Sciatic nerve (tissue), 2 donors: ENCODE data around the gene NUCKS1. TPM values are rescaled to one million over a fixed set of nuclear protein-coding genes. Genes with fewer than 3 reads are reported as not detected.

ENCODE experiments used
- ATAC-seq: fragments of 200-7000 bp; cut with Tn5 transposase; one replicate; pipeline ENCODE4 v1.9.1; 2020; ENCODE audit warnings: mild to moderate bottlenecking, moderate library complexity
- DNase-seq: peaks from one replicate; pipeline ENCODE4 v3.0.0-alpha.2; 2020; ENCODE audit warnings: low spot score
- intact Hi-C: fragments of 100-400 bp; cut with DNase I; formaldehyde crosslinking; loops from one replicate; pipeline ENCODE4 v1.14.2; 2022
- total RNA-seq: library from RNA; stranded (reverse); fragmentation: NEBNext Ultra II Directional; extraction: Animal tissue kit (Norgen Biotek cat#: 25700); gene quantifications from one replicate; pipeline ENCODE4 v1.2.1, GENCODE V29; 2021
- donor health status: DM: no; HTN: no; CAD: no.
- donor health status: DM: no; HTN: no; CAD: no.

Gene NUCKS1, protein sequence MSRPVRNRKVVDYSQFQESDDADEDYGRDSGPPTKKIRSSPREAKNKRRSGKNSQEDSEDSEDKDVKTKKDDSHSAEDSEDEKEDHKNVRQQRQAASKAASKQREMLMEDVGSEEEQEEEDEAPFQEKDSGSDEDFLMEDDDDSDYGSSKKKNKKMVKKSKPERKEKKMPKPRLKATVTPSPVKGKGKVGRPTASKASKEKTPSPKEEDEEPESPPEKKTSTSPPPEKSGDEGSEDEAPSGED
- 193 TPM for total RNA-seq

DNA sequence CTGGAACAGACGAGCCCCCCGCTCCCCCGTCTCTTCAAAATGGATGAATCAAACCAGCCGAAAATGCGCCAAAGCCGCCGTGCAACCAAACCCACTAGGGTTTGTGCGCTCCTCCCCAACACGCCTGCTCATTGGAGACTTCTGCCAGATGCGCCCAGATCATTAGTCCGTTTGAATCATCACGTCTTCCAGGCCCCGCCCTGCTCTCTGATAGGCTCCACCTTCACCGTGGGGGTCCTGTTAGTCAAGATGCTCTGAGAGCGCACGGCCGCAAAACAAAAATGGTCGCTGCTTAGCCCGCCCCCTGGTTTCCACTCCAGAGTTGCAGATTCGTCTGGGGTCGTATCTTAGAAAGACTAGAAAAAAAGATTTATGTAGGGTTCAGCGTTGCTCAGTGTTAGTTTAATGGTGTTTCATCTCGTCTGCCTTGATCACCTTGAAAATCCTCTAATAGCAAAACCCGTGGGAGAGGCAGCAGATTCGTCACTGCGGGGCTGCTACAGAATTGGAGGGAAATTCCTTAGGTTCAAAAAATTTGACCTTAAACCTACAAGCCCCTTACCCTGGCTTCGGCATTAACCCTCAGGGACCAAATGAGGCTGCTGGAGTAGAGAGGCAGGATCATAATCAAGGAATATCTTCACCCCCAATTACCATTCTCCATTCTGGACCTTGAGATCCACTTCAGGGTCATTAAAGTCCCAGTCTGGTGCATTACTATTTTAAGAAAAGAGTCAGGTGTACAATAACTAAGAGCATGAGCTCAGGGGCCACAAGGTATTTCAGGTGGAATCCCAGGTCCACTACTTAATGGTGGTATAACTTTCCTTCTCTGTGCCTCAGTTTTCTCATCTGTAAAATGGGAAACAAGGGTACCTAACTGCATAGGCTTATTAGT, at the start of gene NUCKS1:
Gene NUCKS1 (minus strand): TSS at position 45 of the 898 bp plus-strand sequence. CDS start 209 bp downstream, outside the sequence.
- ATAC-seq, result peak; percentile 96
- peak; percentile 98 for DNase-seq
- intact Hi-C loops, result no loop called here

DNA sequence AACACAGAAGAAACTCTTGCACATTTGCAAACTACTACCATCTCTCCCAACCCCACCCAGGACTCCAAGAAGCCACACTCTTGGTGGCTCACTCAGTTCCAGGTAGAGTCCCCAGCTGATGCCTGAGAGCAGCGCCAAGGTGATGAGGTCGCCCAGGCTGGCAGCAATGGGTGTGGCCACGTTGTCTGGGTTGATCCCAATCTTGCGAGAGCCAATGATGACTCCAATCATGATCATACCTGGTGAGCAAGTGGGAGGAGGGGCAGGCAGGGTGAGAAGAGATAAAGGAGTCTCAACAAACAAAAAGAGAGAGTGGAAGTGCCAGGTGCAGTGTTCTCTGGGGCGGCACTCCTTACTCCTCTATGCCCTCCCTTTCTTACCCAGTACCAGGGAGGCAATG, 48.6 kb upstream of the NUCKS1 start:
- ATAC-seq, result no peak
- DNase-seq, result no peak
- intact Hi-C loops, result loop anchor here (10.0 kb wide), 1 partner anchor 306 kb away; no protein-coding TSS in a partner anchor

DNA sequence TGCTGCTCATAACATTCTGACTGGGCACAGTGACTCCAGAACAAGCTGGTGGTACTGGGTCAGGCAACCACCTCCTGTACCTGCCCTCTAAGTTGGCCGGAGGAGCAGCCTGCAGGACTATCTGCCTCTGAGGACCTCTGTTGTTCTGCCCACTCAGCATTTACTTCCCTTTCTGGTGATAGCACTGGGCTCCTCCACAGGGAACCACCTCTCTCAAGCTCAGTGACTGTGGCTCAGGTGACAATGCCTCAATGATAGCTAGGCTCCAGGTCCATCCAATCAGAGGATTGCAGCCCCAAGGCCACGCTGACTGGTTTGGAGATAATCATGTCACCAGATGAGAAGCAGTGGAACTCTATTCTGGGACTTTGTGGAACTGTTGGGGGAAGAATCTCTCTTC, 47.2 kb upstream of the NUCKS1 start:
- intact Hi-C loops, result loop anchor here (10.0 kb wide), 1 partner anchor 308 kb away; no protein-coding TSS in a partner anchor
- no peak for DNase-seq
- ATAC-seq, result no peak

DNA sequence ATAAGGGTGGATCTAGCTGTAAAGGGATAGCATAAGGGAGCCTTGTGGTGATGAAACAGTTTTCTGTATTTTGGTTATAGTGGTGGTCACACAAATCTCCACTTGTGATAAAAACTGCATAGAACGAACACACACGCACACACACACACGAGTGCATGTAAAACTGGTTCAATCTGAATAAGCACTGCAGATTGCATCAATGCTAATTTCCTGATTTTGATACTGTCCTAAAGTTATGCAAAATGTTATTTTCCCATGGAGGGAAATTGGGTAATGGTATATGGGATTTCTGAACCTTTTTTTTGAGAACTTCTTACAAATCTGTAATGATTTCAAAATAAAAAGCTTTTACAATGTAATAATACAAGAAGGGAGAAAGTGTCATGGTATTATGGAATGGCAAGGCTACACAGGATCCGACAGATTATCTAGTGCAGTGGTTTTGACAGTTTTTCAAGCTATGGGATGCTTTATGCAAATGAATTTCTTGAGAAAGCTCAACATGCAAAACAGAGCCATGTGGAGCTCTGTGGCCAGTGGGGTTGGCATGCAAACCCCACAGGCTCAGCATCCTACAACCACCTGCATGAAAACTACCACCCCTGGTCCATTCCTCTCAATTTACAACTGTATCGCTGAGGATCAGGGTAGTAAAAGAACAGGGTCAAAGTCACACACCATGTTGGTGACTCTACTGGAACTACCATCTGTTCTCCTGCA, 44.2 kb upstream of the NUCKS1 start:
- intact Hi-C loops, result loop anchor here (5.0 to 10.0 kb wide), 2 partner anchors 183 to 311 kb away; no protein-coding TSS in a partner anchor
- ATAC-seq (no peak), DNase-seq (no peak)

DNA sequence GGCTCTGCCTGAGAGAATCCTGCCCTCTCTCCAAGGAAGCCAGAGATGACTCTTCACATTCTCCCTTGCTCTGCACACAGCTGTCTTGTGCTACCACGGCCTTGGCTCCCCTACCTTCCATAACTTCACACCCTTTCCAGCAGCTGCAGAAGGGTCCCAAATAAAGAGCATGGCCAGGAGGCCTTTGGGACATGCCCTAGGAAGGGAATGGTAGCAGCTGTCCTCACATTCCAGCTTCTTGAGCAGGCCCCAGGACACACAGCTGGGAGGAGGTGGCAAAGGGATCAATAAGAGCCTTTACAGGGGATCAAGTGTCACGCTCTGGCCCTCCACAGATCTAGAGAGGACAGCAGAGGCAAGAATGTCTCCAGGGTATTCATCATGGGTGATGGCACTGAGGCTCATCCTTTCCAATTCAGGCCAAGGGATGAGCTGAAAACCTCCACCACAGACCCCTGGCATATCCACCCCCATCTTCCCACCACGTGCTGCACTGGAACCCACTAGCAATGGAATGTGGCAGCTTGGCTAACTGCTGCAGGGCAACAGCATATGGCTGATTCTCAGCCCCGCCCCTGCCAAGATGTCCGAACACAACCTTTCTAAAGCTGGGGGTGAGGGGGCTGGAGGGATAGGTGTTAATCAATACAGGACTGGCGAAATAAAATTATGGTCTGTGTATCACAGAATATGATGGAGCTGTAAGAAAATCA, 43.1 kb upstream of the NUCKS1 start:
- DNase-seq (no peak), ATAC-seq (no peak)
- intact Hi-C loops, result loop anchor here (5.0 to 10.0 kb wide), 2 partner anchors 184 to 312 kb away; no protein-coding TSS in a partner anchor

DNA sequence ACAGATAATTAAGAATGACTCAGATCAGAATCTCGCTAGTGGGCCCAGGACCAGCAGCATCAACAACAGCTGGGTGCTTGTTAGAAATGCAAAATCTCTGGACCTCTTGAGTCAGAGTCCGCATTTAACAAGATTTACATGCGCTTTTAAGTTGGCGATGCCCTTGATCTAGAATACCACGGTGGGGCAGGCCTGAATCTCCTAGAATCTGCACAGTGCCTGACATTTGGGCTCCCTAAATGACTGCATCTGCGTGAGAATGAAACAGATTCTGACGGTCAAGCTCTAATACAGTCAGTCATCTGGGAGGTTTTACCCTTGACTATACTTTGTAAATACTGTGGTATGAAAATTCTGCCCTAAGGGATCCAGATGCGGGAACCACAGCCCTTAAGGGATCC, 42.5 kb upstream of the NUCKS1 start:
- intact Hi-C loops, result loop anchor here (5.0 to 10.0 kb wide), 2 partner anchors 185 to 312 kb away; no protein-coding TSS in a partner anchor
- ATAC-seq, result no peak

DNA sequence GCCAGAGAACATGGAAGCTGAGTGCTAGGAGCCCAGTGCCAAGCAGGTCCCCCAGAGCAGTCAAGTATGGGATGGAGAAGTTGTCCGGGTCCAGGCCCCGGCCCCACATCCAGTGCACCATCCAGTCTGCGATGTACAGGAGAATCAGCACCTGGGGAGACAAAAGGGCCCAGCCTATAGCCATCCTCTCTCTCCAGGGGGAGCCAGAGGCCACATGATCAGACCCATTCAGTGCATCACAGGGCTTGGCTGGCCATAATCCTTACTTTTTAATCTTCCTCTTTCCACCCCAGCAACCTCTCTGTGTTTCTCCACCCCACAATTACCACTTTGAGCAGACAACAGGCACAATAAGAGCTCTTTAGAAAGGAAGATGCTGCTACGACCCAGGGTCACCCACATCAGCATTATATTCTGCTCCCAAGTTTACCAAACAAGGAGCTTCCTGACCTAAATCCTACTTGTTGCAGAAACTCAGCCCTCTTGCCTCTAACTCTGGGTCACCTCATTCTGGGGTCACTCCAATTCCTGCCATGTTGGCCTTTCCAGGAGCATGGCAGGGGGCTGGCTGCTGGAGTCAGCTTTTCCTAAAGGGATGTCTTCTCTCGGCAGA, 41.7 kb upstream of the NUCKS1 start:
- intact Hi-C loops, result loop anchor here (5.0 to 10.0 kb wide), 2 partner anchors 186 to 313 kb away; no protein-coding TSS in a partner anchor

More for the DNA sequence above, 42.5 kb upstream of the NUCKS1 start:
- no peak for DNase-seq

DNA sequence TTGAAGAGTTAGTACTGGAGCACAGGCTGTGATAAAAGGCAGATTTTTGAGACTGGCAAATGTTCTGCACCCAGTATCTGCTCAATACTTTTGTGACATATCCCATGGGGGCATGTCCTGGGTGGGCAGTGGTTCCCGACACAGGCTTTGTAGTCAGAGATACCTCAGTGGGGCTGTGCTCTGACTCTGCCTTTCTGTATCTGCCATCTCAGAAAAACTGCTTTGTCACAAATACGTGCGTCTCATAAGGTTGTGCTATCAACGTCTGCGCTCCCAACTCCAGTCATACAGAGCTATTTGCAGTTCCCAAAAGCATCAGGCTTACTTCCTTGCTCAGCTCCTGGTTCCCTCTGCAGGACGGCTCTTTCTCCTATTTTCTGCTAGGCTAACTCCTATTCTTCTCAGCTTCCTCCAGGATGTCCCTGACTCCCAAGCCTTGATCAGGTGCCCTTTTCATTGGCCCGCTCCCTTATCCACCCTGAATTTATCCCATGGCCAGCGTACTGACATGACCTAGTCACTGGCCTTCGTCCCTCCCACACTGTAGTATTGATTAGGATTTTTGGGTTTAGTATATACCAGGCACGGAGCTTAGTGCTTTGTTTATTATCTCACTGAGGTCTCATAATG, 37.4 kb upstream of the NUCKS1 start:
- intact Hi-C loops, result no loop called here
- no peak for DNase-seq
- no peak for ATAC-seq

More for the DNA sequence above, 41.7 kb upstream of the NUCKS1 start:
- ATAC-seq (peak; percentile 92), DNase-seq (peak; percentile 82)

DNA sequence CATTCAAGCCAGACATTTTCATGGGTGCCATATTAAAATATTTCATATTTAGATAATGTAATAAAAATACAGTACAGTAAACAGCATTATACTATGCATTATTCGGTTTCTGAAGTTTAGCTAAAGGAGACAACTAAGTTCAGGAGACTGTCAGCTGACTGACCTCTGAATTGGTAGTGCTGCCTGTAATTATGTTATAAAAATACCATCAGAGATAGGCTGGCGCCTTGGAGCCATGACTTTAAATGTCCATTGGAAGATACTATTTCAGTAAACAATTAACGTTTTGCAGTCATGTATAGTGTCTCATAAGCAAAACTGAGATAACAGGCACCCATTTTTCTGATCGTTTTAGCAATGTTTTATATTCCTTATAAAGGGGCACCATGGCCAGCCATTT, 36.6 kb upstream of the NUCKS1 start:
- no peak for ATAC-seq
- DNase-seq, result no peak
- intact Hi-C loops, result no loop called here

DNA sequence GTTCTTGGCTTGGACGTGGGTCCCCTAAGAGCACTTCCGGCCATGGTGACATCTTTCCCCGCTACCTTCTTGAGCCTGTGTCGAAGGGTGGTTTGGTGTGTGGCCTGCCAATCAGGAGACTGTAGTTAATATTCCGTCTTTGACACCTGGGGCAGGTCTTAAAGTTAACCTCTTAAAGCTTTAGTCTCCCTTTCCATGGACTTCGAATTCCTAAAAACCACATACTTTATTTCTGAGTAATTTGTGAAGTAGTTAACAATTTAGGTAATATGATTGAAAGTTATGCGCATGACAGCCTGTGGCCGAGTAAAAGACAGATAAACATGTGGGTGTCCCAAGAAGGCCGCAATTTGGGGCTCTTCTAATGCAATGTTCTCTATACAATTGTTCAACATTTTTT, 35.5 kb upstream of the NUCKS1 start:
- ATAC-seq (no peak), DNase-seq (no peak)
- intact Hi-C loops, result no loop called here

DNA sequence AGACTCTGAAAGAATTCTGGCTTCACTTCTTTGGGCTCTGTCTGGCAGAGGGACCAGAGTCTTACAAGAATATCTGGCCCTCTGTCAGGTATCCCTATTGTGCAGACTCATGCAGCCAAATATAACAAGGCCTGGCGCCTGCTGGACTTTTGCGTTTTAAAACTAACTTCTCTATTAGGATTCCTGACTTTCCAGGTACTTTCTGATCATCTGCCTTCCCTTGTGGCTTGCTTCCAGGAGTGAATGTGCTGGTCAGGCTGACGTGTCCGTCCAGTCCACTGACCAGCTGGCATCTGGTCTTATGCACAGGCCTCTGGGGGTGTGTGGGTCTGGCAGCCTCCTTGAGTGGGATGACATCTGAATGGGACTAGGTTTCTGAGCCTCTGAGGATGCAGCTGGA, 33.9 kb upstream of the NUCKS1 start:
- intact Hi-C loops, result no loop called here
- DNase-seq (no peak), ATAC-seq (peak; percentile 77)

DNA sequence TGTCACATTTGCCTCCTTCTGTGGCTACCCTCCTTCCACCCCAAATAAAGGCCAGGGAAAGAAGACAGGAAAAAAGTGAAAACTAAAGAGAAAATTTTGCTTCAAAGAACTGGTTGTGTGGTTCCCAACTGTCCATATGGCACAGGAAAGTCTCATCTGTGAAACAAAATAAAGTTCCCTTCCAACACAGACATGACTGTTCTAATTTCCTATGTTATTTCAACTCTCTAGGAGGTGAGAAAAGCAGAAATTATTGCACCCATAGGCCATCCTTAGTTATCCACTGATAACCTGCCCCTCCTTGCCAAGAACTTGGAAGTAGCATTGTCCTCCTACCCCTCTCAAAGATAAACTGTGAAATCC, 33.4 kb upstream of the NUCKS1 start:
- DNase-seq (no peak), ATAC-seq (peak; percentile 22)
- intact Hi-C loops, result no loop called here

DNA sequence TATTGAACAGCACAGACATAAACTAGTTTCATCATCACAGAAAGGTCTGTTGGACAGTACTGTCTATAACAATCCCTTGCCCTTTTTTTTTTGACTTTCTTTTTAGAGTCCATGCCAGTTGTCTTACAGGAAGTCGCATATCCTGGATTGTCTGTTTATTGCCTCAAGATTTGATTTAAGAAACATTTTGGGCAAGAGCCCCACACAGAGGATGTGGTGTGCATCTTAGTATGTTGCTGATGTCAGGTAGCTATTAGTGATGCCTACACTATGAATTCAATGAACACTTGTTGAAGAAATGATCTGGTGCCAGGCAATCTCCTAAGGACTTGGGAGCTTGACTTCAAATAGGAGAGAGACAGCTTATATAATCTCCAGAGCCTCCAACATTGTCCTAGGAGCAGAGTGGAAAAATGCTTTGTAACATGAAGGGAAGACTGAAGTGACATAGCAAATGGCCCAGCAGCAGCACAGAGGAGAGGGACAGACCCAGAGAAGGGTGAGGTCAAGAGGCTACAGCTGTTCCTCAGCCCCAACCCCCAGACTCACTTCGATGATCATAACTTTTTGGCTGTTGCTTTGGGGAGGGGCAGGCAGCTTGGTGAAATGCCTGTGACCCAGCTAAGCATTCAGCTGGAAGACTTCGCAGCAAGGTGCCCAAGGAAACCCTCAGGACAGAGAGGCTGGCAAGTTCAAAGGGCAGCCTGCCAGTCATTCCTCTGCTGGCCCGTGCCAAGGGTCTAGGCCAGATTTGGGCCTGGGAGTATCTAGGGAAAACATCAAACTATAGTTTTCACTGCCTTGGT, 32.8 kb upstream of the NUCKS1 start:
- ATAC-seq, result no peak
- no peak for DNase-seq

DNA sequence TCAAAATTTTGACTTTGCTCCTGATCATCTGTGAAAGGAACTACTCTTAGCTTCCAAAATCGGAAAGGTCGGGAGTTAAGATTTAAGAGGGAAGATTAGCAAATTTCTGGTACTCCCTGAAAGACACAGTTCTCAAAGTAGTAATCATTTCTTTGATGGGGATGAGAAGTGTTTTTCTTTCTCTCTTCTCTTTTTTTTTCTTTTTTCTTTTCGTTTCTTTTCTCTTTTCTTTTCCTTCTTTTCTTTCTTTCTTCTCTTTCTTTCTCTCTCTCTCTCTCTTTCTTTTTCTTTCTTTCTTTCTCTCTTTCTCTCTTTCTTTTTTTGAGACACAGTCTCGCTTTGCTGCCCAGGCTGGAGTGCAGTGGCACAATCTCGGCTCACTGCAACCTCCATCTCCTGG, 30.4 kb upstream of the NUCKS1 start:
- ATAC-seq (no peak), DNase-seq (no peak)
- intact Hi-C loops, result no loop called here

More for the DNA sequence above, 32.8 kb upstream of the NUCKS1 start:
- intact Hi-C loops, result no loop called here

DNA sequence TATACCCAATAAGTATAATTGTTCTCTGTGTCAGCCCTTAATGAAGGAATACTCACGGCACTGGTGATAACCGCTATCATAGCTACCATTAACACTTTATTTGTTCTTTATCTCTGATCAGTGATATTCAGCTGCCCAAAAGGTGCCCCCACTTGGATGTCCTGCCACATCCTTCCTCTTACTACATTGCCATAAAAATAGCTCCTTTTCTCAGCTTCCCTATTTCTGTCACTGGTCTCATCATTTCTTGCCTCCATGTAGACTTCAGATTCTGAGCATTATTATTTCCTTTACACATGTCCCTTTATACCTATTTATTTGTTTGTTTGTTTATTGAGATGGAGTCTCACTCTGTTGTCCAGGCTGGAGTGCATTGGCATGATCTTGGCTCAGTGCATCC, 28.0 kb upstream of the NUCKS1 start:
- intact Hi-C loops, result no loop called here
- DNase-seq (no peak), ATAC-seq (no peak)

DNA sequence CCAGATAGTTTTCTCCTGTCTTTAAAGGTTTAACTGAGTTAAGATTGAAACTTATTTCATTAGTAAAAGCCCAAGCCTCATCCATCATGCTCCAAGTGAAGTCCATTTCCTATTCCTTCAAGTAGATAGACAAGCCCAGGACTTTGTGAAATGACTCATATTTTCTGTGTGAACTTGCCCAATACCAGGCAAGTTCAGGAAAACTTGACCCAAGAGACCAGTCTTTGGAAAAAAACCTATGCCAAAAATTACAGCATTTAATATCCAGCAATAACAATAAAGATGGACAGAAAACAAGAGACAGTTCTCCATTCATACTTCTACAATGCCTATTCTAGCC, 25.7 kb upstream of the NUCKS1 start:
- ATAC-seq, result peak; percentile 86
- intact Hi-C loops, result no loop called here
- DNase-seq, result no peak

DNA sequence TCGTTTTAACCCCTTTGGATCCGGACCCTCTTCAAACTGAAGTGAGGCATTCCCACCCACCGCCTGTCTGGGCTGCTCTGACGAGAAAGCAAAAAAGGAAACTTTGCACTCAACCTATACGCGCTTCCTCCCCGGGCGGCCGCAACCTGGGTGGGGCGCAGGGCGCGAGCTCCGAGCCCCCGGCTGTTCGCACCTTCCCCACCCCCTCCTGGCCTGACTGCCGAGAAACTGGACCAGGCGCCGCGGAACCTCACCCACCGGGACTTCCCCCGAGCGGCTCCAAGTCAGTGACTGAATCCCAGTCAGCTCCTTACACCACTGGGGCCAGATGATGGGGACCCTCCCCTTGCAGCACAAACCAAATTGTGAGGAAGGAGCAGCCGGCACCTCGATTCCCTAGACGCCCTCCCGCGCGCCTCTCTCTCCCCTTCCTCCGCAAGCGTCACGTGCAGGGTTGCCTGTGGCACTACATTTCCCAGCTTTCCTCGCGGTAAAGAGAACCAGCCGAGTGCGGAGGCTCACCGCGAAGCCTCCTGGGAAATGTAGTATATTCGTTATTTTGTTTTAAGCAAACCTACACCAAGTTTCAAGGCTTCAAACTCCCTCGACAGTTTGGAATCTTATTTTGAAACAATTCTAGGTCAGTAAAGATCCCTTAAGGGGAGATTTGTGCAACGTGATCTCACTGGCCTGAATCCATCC, 25.2 kb upstream of the NUCKS1 start, which contains the start of gene RAB29:
Gene RAB29 (minus strand): TSS at position 468 of the 702 bp plus-strand sequence. CDS start 526 bp downstream, outside the sequence.
- intact Hi-C loops, result no loop called here
- peak; percentile 98 for ATAC-seq
- DNase-seq, result peak; percentile 90
